SU-DHL-6 (cell line): Measurements from ENCODE around the gene CDH23.

Source experiments
- H2AFZ ChIP-seq: fragments of 200-600 bp; sonication (generic); 2 replicates; pipeline ENCODE4 v1.6.1; 2014; ENCODE audit warnings: low read depth, mild to moderate bottlenecking, moderate library complexity, mixed read lengths, antibody characterized with exemption, low read length; ENCODE audit not compliant: severe bottlenecking
- H3F3A ChIP-seq: fragments of 200-600 bp; shearing (Covaris generic); 2 replicates; pipeline ENCODE4 v1.6.0; 2016; ENCODE audit warnings: antibody characterized with exemption, mild to moderate bottlenecking; ENCODE audit not compliant: insufficient read depth
- H3K27ac ChIP-seq: fragments of 200-600 bp; sonication (generic); 2 replicates; pipeline ENCODE4 v1.5.1; 2016; ENCODE audit warnings: low read depth, mild to moderate bottlenecking, low read length, moderate library complexity, mixed read lengths
- H3K27me3 ChIP-seq: fragments of 200-600 bp; sonication (generic), shearing (Covaris generic); 2 replicates; pipeline ENCODE4 v1.6.0; 2014; ENCODE audit warnings: mild to moderate bottlenecking, low read length
- H3K36me3 ChIP-seq: fragments of 200-600 bp; sonication (generic); 2 replicates; pipeline ENCODE4 v1.6.1; 2014; ENCODE audit warnings: mild to moderate bottlenecking, low read length, mixed read lengths
- H3K4me2 ChIP-seq: fragments of 300-600, 200-600 bp; shearing (Covaris generic), sonication (generic); 2 replicates; pipeline ENCODE4 v1.6.0; 2014; ENCODE audit warnings: low read length, low read depth, mild to moderate bottlenecking; ENCODE audit not compliant: poor library complexity, severe bottlenecking
- H3K4me3 ChIP-seq: fragments of 200-600 bp; sonication (generic); 2 replicates; pipeline ENCODE4 v1.5.1; 2014; ENCODE audit warnings: antibody characterized with exemption, low read length, mild to moderate bottlenecking, mixed read lengths; ENCODE audit not compliant: insufficient read depth, poor library complexity, severe bottlenecking
- H3K79me2 ChIP-seq: fragments of 200-600 bp; sonication (generic); 2 replicates; pipeline ENCODE4 v1.6.1; 2014; ENCODE audit warnings: mild to moderate bottlenecking, low read length, moderate library complexity; ENCODE audit not compliant: insufficient read depth
- H3K9ac ChIP-seq: fragments of 200-600 bp; sonication (generic); 2 replicates; pipeline ENCODE4 v1.7.0; 2014; ENCODE audit warnings: mild to moderate bottlenecking, low read length
- H3K9me2 ChIP-seq: fragments of 200-600 bp; sonication (generic); replicated peaks from 2 replicates; pipeline ENCODE4 v1.6.1; 2014; ENCODE audit warnings: low read length; ENCODE audit not compliant: insufficient read depth
- H3K9me3 ChIP-seq: fragments of 200-600 bp; sonication (generic); 2 replicates; pipeline ENCODE4 v1.6.1; 2014; ENCODE audit warnings: low read length, mixed read lengths; ENCODE audit not compliant: insufficient read depth
- H4K20me1 ChIP-seq: fragments of 200-600 bp; sonication (generic); 2 replicates; pipeline ENCODE4 v1.6.1; 2014; ENCODE audit warnings: low read depth, mild to moderate bottlenecking, antibody characterized with exemption, low read length, moderate library complexity, mixed read lengths
- EZH2phosphoT487 ChIP-seq: fragments of 200-600 bp; sonication (generic), shearing (Covaris generic); conservative IDR thresholded peaks from 2 replicates; pipeline ENCODE4 v1.6.1; 2018; ENCODE audit warnings: mild to moderate bottlenecking, antibody characterized with exemption, low read length, moderate library complexity, mixed read lengths
- TF ChIP-seq, protein P1 (sequence below): fragments of 200-600 bp; sonication (generic); IDR thresholded peaks from one replicate; pipeline ENCODE4 v1.5.1; 2017; ENCODE audit warnings: antibody characterized with exemption, mild to moderate bottlenecking, low read length, moderate library complexity; ENCODE audit not compliant: insufficient read depth, poor library complexity, severe bottlenecking

Gene CDH23

GRCh38 chr10:71497763-71498326 lies 101.1 kb downstream of the CDH23 start:
- H3K9me3 ChIP-seq, result no peaks in the 10 kb centered on the region
- H3K27ac ChIP-seq, result no peak overlapping the region

GRCh38 chr10:71501402-71501801 lies 104.7 kb downstream of the CDH23 start:
- Histone ChIP-seq H3K4me3 (no peak overlapping the region), H3K9me3 (no peaks in the 10 kb centered on the region), H2AFZ (no peak overlapping the region), H4K20me1 (no peaks in the 10 kb centered on the region), H3K9me2 (no peaks in the 10 kb centered on the region), H3K9ac (no peak overlapping the region), H3F3A (no peaks in the 10 kb centered on the region), H3K27ac (no peak overlapping the region), H3K4me2 (no peak overlapping the region), H3K27me3 (no peaks in the 10 kb centered on the region; the same call in 1 of the 2 replicates), H3K36me3 (no peaks in the 10 kb centered on the region), H3K79me2 (no peaks in the 10 kb centered on the region)
- TF ChIP-seq, protein P1, sequence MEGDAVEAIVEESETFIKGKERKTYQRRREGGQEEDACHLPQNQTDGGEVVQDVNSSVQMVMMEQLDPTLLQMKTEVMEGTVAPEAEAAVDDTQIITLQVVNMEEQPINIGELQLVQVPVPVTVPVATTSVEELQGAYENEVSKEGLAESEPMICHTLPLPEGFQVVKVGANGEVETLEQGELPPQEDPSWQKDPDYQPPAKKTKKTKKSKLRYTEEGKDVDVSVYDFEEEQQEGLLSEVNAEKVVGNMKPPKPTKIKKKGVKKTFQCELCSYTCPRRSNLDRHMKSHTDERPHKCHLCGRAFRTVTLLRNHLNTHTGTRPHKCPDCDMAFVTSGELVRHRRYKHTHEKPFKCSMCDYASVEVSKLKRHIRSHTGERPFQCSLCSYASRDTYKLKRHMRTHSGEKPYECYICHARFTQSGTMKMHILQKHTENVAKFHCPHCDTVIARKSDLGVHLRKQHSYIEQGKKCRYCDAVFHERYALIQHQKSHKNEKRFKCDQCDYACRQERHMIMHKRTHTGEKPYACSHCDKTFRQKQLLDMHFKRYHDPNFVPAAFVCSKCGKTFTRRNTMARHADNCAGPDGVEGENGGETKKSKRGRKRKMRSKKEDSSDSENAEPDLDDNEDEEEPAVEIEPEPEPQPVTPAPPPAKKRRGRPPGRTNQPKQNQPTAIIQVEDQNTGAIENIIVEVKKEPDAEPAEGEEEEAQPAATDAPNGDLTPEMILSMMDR, result no peak
- no peak for TF ChIP-seq EZH2phosphoT487

More at GRCh38 chr10:71497763-71498326, 101.1 kb downstream of the CDH23 start:
- Histone ChIP-seq H3F3A (no peaks in the 10 kb centered on the region), H3K79me2 (no peaks in the 10 kb centered on the region), H3K9me2 (no peaks in the 10 kb centered on the region), H4K20me1 (no peaks in the 10 kb centered on the region), H2AFZ (no peak overlapping the region), H3K4me2 (no peak overlapping the region), H3K9ac (no peak overlapping the region), H3K36me3 (no peaks in the 10 kb centered on the region), H3K4me3 (no peak overlapping the region), H3K27me3 (no peaks in the 10 kb centered on the region; the same call in 1 of the 2 replicates)
- no peak for TF ChIP-seq EZH2phosphoT487
- TF ChIP-seq, protein P1, result no peak

DNA sequence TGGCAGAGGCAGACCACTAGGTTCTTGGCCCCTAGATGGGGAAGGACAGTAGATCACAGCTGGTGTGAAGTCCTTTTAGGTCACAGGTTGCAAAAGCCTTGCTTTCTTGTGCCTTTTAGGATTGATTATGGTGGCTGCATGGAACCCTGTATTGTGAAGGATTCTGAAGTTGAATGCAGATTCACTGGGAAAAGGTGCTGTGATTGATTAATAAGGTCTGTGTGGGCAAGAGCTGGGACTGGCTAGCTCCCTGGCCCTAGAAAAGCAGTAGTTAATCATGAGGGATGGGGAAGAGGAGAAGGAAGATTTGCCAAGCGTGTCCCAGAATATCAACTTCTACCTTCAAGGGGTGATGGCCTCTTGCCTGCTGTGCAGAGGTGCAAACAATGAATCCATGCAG lies 105.5 kb downstream of the CDH23 start:
- Histone ChIP-seq H3K9ac (no peak overlapping the region), H3K27me3 (no peaks in the 10 kb centered on the region; the same call in 1 of the 2 replicates), H3K9me3 (no peaks in the 10 kb centered on the region), H2AFZ (no peak overlapping the region), H3K9me2 (no peaks in the 10 kb centered on the region), H3K79me2 (no peaks in the 10 kb centered on the region), H3K4me3 (no peak overlapping the region), H3K4me2 (no peak overlapping the region), H3K27ac (no peak overlapping the region), H3F3A (no peaks in the 10 kb centered on the region), H3K36me3 (no peaks in the 10 kb centered on the region), H4K20me1 (no peaks in the 10 kb centered on the region)
- TF ChIP-seq EZH2phosphoT487, result no peak
- TF ChIP-seq, protein P1, result no peak
